GM12891 (cell line): ENCODE measurements around the gene ANKRD1.

Source experiments
- PAX5 ChIP-seq: IDR thresholded peaks from 2 replicates; pipeline ENCODE4 v1.6.1; 2011; ENCODE audit warnings: low read length, moderate library complexity, mild to moderate bottlenecking; ENCODE audit not compliant: insufficient read depth, severe bottlenecking
- POLR2A ChIP-seq: IDR thresholded peaks from 2 replicates; pipeline ENCODE4 v1.6.1; 2011; ENCODE audit warnings: low read depth, low read length, control low read depth
- POLR2AphosphoS5 ChIP-seq: IDR thresholded peaks from 2 replicates; pipeline ENCODE4 v1.6.1; 2011; ENCODE audit warnings: low read depth, low read length, control low read depth

DNA sequence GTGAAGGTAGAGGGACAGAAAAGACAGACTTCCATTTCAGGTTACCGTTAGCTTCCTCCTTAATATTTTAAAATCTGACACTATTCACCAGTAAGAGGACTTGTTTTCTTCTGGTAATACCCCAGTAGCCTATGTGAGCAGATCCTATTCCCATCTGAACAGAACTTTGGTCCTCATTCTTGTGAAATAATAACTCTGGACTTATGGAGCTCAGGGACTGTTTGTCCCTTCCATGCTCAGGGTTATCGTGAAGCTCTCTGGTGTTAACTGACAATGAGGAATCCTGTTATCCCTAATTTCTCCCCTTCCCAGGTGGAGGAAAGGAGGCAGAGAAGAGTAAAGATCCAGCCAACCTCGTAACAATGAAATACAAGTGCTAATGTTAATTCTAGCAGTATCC, 47.0 kb upstream of the ANKRD1 start:
- TF ChIP-seq POLR2A (no peak), POLR2AphosphoS5 (no peak), PAX5 (no peak)
